Stimulated activated memory B cell treated with anti-CD40 and anti-IgM and Interleukin-4, amounts not matched to agents 10 μg/mL and 1 μg/mL and 100 μg/mL, for 72 hours (primary cell): ENCODE data around the gene ARL11.

Experiments used
- ATAC-seq: fragments of 150-1000 bp; cut with Tn5 transposase; 2 replicates; pipeline ENCODE4 v1.10.0; 2021
- H3K27ac Mint-ChIP-seq: one replicate; pipeline ENCODE4 v1.8.0; 2022; ENCODE audit warnings: mild to moderate bottlenecking, mixed read lengths
- H3K27me3 Mint-ChIP-seq: one replicate; pipeline ENCODE4 v1.8.0; 2022; ENCODE audit warnings: mixed read lengths
- H3K36me3 Mint-ChIP-seq: one replicate; pipeline ENCODE4 v1.8.0; 2022; ENCODE audit warnings: mixed read lengths
- H3K4me1 Mint-ChIP-seq: one replicate; pipeline ENCODE4 v1.8.0; 2022; ENCODE audit warnings: mixed read lengths
- H3K4me3 Mint-ChIP-seq: one replicate; pipeline ENCODE4 v1.8.0; 2022; ENCODE audit warnings: mild to moderate bottlenecking, moderate library complexity, mixed read lengths
- H3K9me3 Mint-ChIP-seq: one replicate; pipeline ENCODE4 v1.8.0; 2022; ENCODE audit warnings: mixed read lengths

The ARL11 gene

DNA sequence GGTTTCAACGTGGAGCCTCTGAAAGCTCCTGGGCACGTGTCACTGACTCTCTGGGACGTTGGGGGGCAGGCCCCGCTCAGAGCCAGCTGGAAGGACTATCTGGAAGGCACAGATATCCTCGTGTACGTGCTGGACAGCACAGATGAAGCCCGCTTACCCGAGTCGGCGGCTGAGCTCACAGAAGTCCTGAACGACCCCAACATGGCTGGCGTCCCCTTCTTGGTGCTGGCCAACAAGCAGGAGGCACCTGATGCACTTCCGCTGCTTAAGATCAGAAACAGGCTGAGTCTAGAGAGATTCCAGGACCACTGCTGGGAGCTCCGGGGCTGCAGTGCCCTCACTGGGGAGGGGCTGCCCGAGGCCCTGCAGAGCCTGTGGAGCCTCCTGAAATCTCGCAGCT, 2.3 kb downstream of the ARL11 start:
- no peak overlapping the region for H3K27ac Mint-ChIP-seq
- peaks cover 37% of the 10 kb centered on the region for H3K4me1 Mint-ChIP-seq
- no peaks in the 10 kb centered on the region for H3K27me3 Mint-ChIP-seq
- H3K9me3 Mint-ChIP-seq, result no peaks in the 10 kb centered on the region
- H3K36me3 Mint-ChIP-seq, result peaks cover 13% of the 10 kb centered on the region
- ATAC-seq, result no peak
- no peak overlapping the region for H3K4me3 Mint-ChIP-seq

DNA sequence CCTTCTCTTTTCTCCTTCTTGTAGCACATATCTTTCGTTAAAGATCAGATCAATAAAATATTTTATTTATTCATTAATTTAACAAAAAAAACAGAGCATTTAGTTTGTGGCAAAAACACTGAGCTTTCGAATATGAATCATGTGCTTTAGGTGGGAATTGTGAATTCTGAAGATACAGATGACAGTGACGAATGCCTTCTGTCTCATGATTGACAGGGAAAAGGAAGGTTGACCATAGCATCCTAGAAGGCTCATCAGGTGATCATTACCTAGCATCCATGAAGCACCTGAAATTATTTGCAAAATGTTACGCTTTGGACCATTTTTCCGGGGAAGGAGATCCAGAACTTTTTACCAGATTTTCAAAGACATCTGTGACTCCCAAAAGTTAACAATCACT, 3.8 kb downstream of the ARL11 start:
- no peak for ATAC-seq
- H3K36me3 Mint-ChIP-seq, result peaks cover 19% of the 10 kb centered on the region
- H3K9me3 Mint-ChIP-seq, result no peaks in the 10 kb centered on the region
- no peak overlapping the region for H3K27ac Mint-ChIP-seq
- no peak overlapping the region for H3K4me3 Mint-ChIP-seq
- peaks cover 48% of the 10 kb centered on the region for H3K4me1 Mint-ChIP-seq
- H3K27me3 Mint-ChIP-seq, result no peaks in the 10 kb centered on the region

DNA sequence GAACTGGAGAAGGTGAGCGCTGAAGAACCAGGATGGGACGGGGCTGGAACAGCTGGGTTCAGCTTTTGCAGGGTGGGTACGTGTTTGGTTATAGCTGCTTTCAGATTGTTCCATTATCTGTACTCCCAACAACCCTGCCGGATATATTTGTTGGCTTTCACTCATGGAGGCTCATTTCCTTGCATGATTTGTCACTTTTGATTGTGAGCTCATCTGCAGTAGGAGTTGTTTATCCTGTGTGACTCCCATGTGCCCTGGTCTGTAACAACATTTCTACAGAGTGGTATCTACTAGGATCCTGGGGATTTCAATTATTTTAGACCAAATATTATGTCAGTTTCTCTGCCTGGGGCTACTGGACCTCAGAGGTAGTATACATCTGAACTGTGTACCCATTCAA, 5.4 kb downstream of the ARL11 start:
- Mint-ChIP-seq H3K27ac (no peak overlapping the region), H3K9me3 (no peaks in the 10 kb centered on the region), H3K27me3 (no peaks in the 10 kb centered on the region), H3K4me3 (no peak overlapping the region), H3K36me3 (peaks cover 19% of the 10 kb centered on the region), H3K4me1 (peaks cover 37% of the 10 kb centered on the region)
- ATAC-seq, result no peak

DNA sequence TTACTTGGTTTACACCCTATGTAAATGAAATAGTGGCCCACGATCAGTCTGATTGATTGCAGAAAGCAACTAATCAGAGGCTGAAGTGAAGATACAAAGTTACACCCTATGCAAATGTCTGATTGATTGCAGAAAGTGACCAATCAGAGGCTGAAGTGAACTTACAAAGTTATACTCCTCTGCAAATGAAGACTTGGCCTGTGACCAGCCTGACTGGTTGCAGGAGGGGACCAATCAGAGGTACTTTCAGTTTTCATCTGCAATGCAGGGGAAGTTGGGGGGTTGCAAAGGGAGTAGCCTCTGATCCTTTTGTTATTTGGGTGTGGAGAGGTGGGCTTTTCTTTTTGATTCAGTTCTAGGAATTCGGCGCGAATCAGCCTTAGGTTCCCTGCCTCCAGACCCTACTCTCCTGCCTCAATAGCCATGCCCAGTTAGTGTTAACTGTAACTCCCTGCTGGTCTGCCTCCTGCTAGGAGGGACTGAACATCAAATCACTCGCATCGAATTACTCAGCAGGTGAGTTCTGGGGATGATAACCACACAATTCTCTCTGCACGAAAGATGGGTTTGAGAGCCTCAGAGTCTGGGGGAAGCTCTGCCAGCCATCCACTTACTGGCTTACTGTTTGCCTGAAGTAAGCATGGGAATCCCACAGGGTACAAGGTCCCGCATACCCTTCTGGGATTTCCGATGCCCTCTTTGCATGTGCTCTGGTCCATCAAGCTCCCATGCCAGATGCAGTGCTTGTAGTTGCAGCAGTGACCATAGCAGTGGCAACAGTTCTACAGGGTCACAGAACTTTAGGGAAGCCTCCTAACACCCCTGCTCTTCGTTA, 7.5 kb downstream of the ARL11 start:
- ATAC-seq, result peak; percentile 39
- H3K27ac Mint-ChIP-seq, result peak overlapping the region; percentile 55
- peak overlapping the region; percentile 55 for H3K4me3 Mint-ChIP-seq

DNA sequence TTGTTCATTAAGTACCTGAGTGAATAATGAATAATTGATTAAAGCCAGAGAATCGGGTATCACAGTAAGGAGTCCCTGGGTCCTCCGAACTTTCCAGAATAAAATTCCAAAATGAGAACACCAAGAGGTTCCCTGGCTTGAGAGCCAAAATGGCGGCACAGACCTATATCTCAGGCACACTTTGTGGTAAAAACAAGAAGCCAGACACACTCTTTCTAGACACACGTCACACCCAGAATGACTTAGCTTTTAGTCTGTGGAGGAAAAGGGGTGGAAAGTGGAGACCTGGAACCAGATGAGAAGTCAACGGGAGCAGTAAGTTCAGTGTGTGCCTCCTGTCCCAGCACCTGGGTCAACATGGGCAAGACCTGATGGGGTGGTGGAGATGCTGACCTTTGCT, 8.4 kb downstream of the ARL11 start:
- no peak for ATAC-seq
- Mint-ChIP-seq H3K27ac (no peak overlapping the region), H3K36me3 (peaks cover 13% of the 10 kb centered on the region), H3K27me3 (no peaks in the 10 kb centered on the region), H3K4me3 (no peak overlapping the region), H3K4me1 (peaks cover 30% of the 10 kb centered on the region), H3K9me3 (no peaks in the 10 kb centered on the region)

More for the DNA sequence above, 7.5 kb downstream of the ARL11 start:
- Mint-ChIP-seq H3K4me1 (peaks cover 30% of the 10 kb centered on the region), H3K36me3 (peaks cover 16% of the 10 kb centered on the region), H3K27me3 (no peaks in the 10 kb centered on the region), H3K9me3 (no peaks in the 10 kb centered on the region)

DNA sequence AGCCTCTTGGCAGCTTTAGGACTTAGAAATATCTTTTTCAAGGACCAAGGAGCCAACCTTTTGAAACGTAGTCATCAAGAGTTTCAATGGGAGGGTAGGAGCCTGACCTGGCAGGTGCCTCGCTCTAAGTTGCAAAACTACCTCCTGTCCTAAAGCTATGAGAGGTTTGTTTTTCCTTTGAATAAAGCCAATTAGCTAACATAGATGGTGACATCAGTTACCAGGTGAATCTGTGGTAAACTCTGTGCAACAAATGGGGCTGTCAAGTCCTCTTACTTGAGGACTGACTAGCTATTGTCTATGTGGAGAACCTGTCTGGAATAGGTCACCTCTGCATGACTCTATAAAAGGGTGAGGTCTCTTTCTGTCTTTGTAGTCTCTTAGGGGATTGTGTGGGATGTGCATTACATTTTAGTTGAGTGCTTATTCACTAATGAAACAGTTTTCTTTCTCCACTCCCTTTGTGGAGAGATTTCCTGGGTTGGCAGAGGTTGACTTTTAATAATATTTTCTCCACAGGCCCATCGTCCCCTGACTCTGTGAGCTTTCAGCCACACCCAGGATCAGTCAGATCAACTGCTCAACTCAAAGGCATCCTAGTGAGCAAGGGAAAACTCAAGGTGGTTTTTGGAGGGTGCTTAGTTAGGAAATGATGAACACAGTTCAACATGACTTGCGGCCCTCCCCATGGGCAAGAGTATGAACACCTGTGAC, 9.9 kb downstream of the ARL11 start:
- Mint-ChIP-seq H3K27me3 (no peaks in the 10 kb centered on the region), H3K4me3 (no peak overlapping the region)

DNA sequence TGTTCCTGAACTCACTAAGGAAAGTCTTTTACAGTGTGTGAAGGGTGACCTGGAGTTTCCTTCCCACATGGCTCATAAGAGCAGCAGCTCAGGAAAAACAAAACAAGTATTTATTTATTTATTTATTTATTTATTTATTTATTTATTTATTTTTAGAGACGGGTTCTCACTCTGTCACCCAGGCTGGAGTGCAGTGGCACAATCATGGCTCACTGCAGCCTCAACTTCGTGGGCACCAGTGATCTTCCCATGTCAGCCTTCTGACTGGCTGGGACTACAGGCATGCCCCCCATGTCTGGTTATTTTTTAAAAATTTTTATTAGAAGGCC, 10.4 kb downstream of the ARL11 start:
- Mint-ChIP-seq H3K27me3 (no peaks in the 10 kb centered on the region), H3K4me3 (no peak overlapping the region), H3K9me3 (no peaks in the 10 kb centered on the region), H3K27ac (no peak overlapping the region), H3K4me1 (peaks cover 42% of the 10 kb centered on the region), H3K36me3 (peaks cover 6% of the 10 kb centered on the region)
- no peak for ATAC-seq

More for the DNA sequence above, 9.9 kb downstream of the ARL11 start:
- H3K9me3 Mint-ChIP-seq, result no peaks in the 10 kb centered on the region
- no peak for ATAC-seq
- H3K4me1 Mint-ChIP-seq, result peaks cover 41% of the 10 kb centered on the region
- peaks cover 10% of the 10 kb centered on the region for H3K36me3 Mint-ChIP-seq
- no peak overlapping the region for H3K27ac Mint-ChIP-seq

DNA sequence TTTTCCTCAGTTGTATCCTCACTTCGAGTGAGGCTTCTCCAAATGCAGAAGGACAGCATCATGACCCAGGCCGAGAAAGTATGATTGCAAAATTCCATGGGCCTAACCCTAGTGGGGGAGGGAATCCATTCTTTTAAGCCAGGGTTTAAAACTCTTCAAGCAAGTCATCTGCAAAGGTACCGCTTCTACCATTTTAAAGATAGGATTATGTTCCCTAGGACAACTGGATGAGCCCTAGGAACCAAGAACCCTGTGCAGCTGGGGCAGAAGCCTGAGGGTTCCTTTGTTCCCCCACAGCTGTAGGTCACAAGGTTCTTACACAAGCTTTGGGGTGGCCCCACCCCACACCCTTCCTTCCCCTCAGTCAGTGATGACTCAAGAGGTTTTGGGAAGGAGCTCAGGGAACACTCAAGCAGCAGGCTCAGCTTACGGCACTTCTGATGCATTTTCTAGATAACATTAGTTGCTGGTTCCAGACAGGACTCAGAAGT, 13.5 kb downstream of the ARL11 start:
- Mint-ChIP-seq H3K27me3 (no peaks in the 10 kb centered on the region), H3K9me3 (no peaks in the 10 kb centered on the region), H3K4me1 (peaks cover 24% of the 10 kb centered on the region), H3K36me3 (peaks cover under 1% of the 10 kb centered on the region), H3K4me3 (peak overlapping the region; percentile 63), H3K27ac (peak overlapping the region; percentile 50)
- no peak for ATAC-seq

DNA sequence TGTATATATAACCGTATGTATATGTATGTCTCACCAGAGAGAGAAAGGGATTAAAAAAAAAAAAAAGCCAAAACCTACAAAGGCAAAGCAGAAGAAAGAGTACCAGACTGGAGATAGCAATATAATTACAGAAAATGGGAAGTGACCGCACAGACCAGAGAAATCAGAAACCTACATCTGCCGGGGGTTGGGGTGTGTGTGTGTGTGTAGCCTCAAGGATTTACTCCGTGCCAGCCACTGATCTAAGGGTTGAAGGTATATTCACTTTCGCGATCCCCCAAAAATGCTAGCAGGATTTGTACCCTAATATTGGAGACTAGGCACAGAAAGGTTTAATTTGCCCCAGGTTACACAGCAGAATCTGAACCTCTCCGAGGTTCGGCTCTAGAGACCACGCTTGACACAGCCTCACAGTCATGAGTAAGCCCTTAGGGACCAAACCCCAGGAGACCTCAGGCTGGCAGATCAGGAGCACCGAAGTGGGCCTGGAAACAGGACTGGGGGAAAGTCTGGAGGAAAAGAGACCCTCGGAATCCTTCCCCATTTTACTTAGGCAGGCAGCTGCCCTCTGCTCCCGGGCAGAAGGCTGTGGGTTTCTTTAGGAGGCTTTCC, 14.8 kb downstream of the ARL11 start:
- peak; percentile 91 for ATAC-seq
- H3K4me3 Mint-ChIP-seq, result peak overlapping the region; percentile 72
- peaks cover 24% of the 10 kb centered on the region for H3K4me1 Mint-ChIP-seq
- H3K36me3 Mint-ChIP-seq, result no peaks in the 10 kb centered on the region
- H3K27ac Mint-ChIP-seq, result peak overlapping the region; percentile 50
- no peaks in the 10 kb centered on the region for H3K27me3 Mint-ChIP-seq
- no peaks in the 10 kb centered on the region for H3K9me3 Mint-ChIP-seq

DNA sequence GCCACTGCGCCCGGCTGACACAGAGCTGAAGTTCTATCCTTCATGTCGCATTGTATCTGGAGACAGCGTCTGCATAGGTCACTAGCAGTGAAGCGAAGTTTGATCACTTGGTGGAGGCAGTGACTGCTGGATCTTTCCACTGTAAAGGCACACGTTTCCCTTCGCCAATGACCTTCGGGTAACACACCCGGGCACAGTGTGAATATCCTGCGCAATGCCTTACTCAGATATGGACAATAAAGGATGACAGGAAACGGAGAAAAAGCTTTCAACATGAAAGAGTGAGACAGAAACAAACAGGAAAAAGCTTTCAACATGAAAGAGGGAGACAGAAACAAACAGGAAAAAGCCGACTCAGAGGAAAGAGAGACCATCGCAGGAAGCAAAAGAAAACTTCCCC, 17.1 kb downstream of the ARL11 start:
- H3K27ac Mint-ChIP-seq, result no peak overlapping the region

DNA sequence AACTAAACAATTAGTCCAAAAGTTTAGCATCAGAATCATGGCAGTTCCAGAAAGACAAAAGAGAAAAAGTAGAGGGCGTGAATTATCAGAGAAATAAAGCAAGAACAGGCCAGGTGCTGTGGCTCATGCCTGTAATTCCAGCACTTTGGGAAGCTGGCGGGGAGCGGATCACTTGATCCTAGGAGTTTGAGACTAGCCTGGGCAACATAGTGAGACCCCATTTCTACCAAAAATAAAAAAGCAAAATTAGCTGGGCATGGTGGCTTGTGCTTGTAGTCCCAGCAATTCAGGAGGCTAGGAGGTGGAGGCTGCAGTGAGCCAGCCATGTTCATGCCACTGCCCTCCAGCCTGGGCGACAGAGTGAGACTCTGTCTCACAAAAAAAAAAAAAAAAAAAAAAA, 18.4 kb downstream of the ARL11 start:
- H3K27ac Mint-ChIP-seq, result no peak overlapping the region
- H3K27me3 Mint-ChIP-seq, result no peaks in the 10 kb centered on the region
- H3K4me3 Mint-ChIP-seq, result no peak overlapping the region
- ATAC-seq, result no peak
- H3K36me3 Mint-ChIP-seq, result no peaks in the 10 kb centered on the region
- peaks cover 24% of the 10 kb centered on the region for H3K4me1 Mint-ChIP-seq
- H3K9me3 Mint-ChIP-seq, result no peaks in the 10 kb centered on the region

More for the DNA sequence above, 17.1 kb downstream of the ARL11 start:
- Mint-ChIP-seq H3K36me3 (no peaks in the 10 kb centered on the region), H3K27me3 (no peaks in the 10 kb centered on the region), H3K4me1 (peaks cover 24% of the 10 kb centered on the region), H3K9me3 (no peaks in the 10 kb centered on the region), H3K4me3 (no peak overlapping the region)
- no peak for ATAC-seq

DNA sequence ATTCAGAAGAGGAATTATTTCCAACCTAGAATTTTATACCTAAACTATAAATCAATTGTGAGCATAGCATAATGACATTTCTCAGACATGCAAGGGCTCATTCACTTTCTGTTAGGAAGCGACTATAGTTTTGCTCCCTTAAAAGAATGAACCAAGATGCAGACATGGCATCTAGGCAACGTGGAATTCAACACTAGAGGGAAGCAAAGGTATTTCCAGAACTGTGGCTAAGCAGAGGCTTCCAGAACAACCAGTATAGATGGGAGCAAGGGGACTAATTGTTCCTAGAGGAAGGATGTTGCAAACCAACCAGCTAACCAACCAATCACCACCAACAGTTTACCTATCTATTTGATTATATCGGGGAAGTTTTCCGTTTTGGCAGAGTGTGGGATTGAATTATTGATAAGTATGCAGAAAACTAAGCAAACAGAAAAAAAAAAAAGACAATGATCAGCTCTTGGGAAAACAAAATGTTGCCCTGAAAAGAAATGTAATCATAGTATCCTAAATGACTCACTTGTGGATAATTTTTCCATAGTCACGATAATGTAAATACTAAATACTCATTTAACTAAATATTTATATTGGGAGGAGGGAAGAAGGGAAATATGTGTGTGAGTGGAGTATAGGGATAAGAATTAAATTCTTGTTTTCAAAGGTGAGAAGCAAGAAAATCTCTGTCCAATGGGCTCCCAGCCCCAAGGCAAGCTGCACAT, 21.1 kb downstream of the ARL11 start:
- Mint-ChIP-seq H3K4me3 (no peak overlapping the region), H3K9me3 (no peaks in the 10 kb centered on the region)

DNA sequence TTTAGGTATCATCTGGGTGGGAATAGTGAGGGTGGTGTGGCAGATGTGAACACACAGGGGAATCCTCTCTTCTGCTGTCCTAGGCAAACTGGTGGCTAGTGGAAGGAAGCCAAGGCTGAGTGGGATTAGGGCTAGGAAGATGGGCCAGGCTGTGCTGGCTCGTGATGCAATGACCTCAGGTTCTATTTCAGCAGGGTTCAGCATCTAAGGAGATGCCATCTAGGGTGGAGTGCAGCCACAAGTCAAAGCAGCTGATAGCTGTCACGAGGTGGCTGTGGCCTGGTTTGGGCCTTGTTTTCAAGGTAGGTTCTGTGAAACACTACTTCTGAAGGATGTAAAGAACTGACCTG, 21.6 kb downstream of the ARL11 start:
- Mint-ChIP-seq H3K9me3 (no peaks in the 10 kb centered on the region), H3K4me1 (peaks cover 4% of the 10 kb centered on the region), H3K36me3 (no peaks in the 10 kb centered on the region), H3K27me3 (no peaks in the 10 kb centered on the region), H3K27ac (no peak overlapping the region), H3K4me3 (no peak overlapping the region)
- ATAC-seq, result no peak

More for the DNA sequence above, 21.1 kb downstream of the ARL11 start:
- Mint-ChIP-seq H3K4me1 (peaks cover 4% of the 10 kb centered on the region), H3K36me3 (no peaks in the 10 kb centered on the region), H3K27ac (no peak overlapping the region), H3K27me3 (no peaks in the 10 kb centered on the region)
- ATAC-seq, result no peak

DNA sequence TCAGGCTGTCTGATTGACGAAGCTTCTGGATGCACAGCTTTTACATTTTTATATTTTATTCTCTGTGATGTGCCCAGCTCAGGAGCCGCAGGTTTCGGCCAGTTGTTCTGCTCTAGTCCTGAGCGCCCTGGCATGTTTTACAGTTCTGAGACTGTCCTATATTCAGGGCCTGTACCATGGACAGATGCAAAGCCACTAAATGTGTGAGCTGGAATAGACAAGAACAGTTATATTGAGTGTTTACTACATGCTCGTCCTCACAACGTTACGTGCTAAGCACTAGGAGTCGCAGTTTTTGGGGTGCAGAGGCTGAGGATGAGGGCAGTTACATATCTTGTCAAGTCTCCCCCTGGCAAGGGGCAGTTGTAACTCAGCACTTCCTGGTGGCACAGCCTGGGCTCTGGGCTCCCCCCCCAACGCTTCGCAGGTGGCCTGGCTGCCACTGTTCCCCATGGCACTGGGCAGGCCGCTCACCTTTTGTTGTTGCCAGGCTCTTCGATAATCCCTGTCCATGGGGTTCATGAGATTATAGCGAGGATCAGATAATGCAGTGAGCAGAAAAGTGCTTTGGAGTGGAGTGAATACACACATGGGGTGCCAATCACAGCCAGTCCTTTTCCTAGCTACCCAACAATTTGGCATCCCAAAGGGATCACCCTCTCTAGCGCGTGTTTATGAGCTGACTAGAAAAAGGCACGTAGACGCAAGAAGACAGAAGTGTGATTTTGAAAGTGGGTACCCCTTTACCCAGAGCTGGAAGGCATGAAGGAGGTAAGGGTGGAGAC, 23.5 kb downstream of the ARL11 start:
- H3K4me1 Mint-ChIP-seq, result peaks cover 1% of the 10 kb centered on the region
- no peak overlapping the region for H3K4me3 Mint-ChIP-seq
- no peak for ATAC-seq
- no peaks in the 10 kb centered on the region for H3K9me3 Mint-ChIP-seq
- peaks cover 4% of the 10 kb centered on the region for H3K36me3 Mint-ChIP-seq
- no peak overlapping the region for H3K27ac Mint-ChIP-seq
- no peaks in the 10 kb centered on the region for H3K27me3 Mint-ChIP-seq
